Measurements from ENCODE around the gene MIAT.

MIAT gene

GRCh38 chr22:26642465-26643417 is 14.6 kb upstream of the MIAT start (continued):
- TF ChIP-seq ZNF248 (tag by site-specific recombination; IDR thresholded peaks at IDR 0.05) (0 out of 2 replicates have a peak, but pooled peaks have one; percentile 12), ZNF510 (tag by site-specific recombination; IDR thresholded peaks at IDR 0.05; ENCODE audit: insufficient replicate concordance) (no peak), ZNF549 (tag by site-specific recombination; IDR thresholded peaks at IDR 0.05) (no peak), KLF10 (tag by site-specific recombination; IDR thresholded peaks at IDR 0.05) (no peak), GLI2 (tag by site-specific recombination; IDR thresholded peaks at IDR 0.05; ENCODE audit: borderline replicate concordance, low read depth) (no peak), ZNF791 (tag by site-specific recombination; IDR thresholded peaks at IDR 0.05) (no peak), ZNF707 (tag by site-specific recombination; IDR thresholded peaks at IDR 0.05) (no peak), ELK4 (IDR thresholded peaks at IDR 0.05; ENCODE audit: borderline replicate concordance, low read depth, low read length) (no peak), SP2 (tag by site-specific recombination; IDR thresholded peaks at IDR 0.05) (no peak; the same call in 1 of the 2 replicates), ZBTB7A (tag by site-specific recombination; IDR thresholded peaks at IDR 0.05; ENCODE audit: low read depth) (no peak), BCL11B (tag by site-specific recombination; IDR thresholded peaks at IDR 0.05; ENCODE audit: low read depth) (no peak), ZEB2 (tag by site-specific recombination; IDR thresholded peaks at IDR 0.05) (no peak), ZNF169 (tag by site-specific recombination; IDR thresholded peaks at IDR 0.05) (peak; percentile 99), ZNF426 (tag by site-specific recombination; IDR thresholded peaks at IDR 0.05) (no peak), ZNF324 (tag by site-specific recombination; IDR thresholded peaks at IDR 0.05) (no peak), ZNF555 (tag by site-specific recombination; conservative IDR thresholded peaks at IDR 0.05) (no peak), ZNF184 (tag by site-specific recombination; IDR thresholded peaks at IDR 0.05) (no peak), ZBTB20 (tag by site-specific recombination; IDR thresholded peaks at IDR 0.05) (no peak), YY2 (tag by site-specific recombination; IDR thresholded peaks at IDR 0.05) (0 out of 2 replicates have a peak, but pooled peaks have one; percentile 14), ZNF292 (tag by site-specific recombination; IDR thresholded peaks at IDR 0.05; ENCODE audit: borderline replicate concordance, low read depth) (no peak), ZNF404 (tag by site-specific recombination; IDR thresholded peaks at IDR 0.05) (no peak), PBX3 (CRISPR knock-in tag; IDR thresholded peaks at IDR 0.05) (no peak), ZNF768 (tag by site-specific recombination; IDR thresholded peaks at IDR 0.05) (no peak), CTCF (tag by site-specific recombination; IDR thresholded peaks at IDR 0.05) (peak; percentile 38; the same call in 1 of the 2 replicates), ZNF138 (tag by site-specific recombination; IDR thresholded peaks at IDR 0.05; ENCODE audit: borderline replicate concordance) (no peak), SCRT2 (tag by site-specific recombination; IDR thresholded peaks at IDR 0.05) (no peak), PRDM4 (tag by site-specific recombination; IDR thresholded peaks at IDR 0.05) (no peak), ZNF561 (tag by site-specific recombination; IDR thresholded peaks at IDR 0.05; ENCODE audit: borderline replicate concordance) (no peak), ZNF311 (tag by site-specific recombination; IDR thresholded peaks at IDR 0.05; ENCODE audit: borderline replicate concordance) (no peak), ZNF658 (tag by site-specific recombination; IDR thresholded peaks at IDR 0.05) (no peak)

Measured in HEK293 (cell line).